RKO (cell line): Measurements from ENCODE around the gene SLC39A7.

Source experiments
- DNase-seq: peaks from one replicate; pipeline ENCODE4 v3.0.0-alpha.2; 2016; ENCODE audit warnings: low spot score

Gene SLC39A7

GRCh38 chr6:33236852-33237251, 36.2 kb downstream of the SLC39A7 start:
- DNase-seq, result no peak

- no peak for DNase-seq
These were observed 37.1 kb downstream of the SLC39A7 start for GRCh38 chr6:33237741-33238140.

- DNase-seq, result no peak
These were observed 41.3 kb downstream of the SLC39A7 start for GRCh38 chr6:33241968-33242367.

GRCh38 chr6:33243476-33243875, 42.8 kb downstream of the SLC39A7 start:
- DNase-seq, result no peak

GRCh38 chr6:33247977-33248642, 47.4 kb downstream of the SLC39A7 start:
- peak; percentile 90 for DNase-seq

GRCh38 chr6:33248643-33248931, 47.9 kb downstream of the SLC39A7 start:
- DNase-seq, result peak; percentile 72

- DNase-seq, result peak; percentile 100
These were observed 48.5 kb downstream of the SLC39A7 start for GRCh38 chr6:33248932-33249731.

- peak; percentile 90 for DNase-seq
These were observed 49.3 kb downstream of the SLC39A7 start for GRCh38 chr6:33249732-33250630.

GRCh38 chr6:33250731-33251130, 50.1 kb downstream of the SLC39A7 start:
- DNase-seq, result no peak

- DNase-seq, result no peak
These were observed 50.8 kb downstream of the SLC39A7 start for GRCh38 chr6:33251395-33252012.

GRCh38 chr6:33252759-33253158, 52.1 kb downstream of the SLC39A7 start:
- peak; percentile 36 for DNase-seq
